ENCODE measurements around the gene PAMR1. TPM values are rescaled to one million over a fixed set of nuclear protein-coding genes. Genes with fewer than 3 reads are reported as not detected.

Gene PAMR1
- total RNA-seq, 4 donors from 2014 or later = 0.34 to 9.2 (median 3.8) TPM

DNA sequence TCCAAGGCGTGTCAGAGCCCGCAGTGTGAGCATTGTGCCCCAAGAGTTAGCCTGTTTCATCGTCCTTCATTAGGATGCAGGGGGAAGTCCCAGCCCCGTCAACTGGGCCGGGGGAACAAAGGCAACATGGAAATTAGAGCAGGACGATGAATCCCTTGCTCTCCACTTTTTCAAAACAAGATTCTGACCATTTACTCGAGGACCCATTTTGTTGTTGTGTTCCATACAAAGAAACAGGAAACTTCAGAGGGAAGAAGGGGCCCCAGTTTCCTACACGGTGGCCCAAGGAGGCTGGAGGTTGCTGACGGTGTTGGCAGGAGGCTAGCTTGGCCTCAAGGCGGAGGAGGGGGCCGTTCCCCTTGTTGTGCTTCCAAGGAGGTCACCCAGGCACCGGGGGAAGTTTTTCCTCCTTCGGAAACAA is 62.1 kb downstream of the PAMR1 start:
- Histone ChIP-seq H3K9me3 (no peaks in the 10 kb centered on the region), H3K4me1 (no peaks in the 10 kb centered on the region), H3K4me3 (no peak overlapping the region), H3K36me3 (no peaks in the 10 kb centered on the region), H3K27ac (no peak overlapping the region), H3K27me3 (peaks cover 0 to 2% (median 0%) of the 10 kb centered on the region in 4 donors)
- TF ChIP-seq, protein P1, sequence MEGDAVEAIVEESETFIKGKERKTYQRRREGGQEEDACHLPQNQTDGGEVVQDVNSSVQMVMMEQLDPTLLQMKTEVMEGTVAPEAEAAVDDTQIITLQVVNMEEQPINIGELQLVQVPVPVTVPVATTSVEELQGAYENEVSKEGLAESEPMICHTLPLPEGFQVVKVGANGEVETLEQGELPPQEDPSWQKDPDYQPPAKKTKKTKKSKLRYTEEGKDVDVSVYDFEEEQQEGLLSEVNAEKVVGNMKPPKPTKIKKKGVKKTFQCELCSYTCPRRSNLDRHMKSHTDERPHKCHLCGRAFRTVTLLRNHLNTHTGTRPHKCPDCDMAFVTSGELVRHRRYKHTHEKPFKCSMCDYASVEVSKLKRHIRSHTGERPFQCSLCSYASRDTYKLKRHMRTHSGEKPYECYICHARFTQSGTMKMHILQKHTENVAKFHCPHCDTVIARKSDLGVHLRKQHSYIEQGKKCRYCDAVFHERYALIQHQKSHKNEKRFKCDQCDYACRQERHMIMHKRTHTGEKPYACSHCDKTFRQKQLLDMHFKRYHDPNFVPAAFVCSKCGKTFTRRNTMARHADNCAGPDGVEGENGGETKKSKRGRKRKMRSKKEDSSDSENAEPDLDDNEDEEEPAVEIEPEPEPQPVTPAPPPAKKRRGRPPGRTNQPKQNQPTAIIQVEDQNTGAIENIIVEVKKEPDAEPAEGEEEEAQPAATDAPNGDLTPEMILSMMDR (IDR thresholded peaks at IDR 0.05) = no peak
- TF ChIP-seq POLR2A (IDR thresholded peaks at IDR 0.05) = no peak
- 56 to 68% methylated on average over 7 to 12 of the region's 13 CpGs for WGBS, 2 donors
- intact Hi-C loops (cut with DNase I) = no loop called here
- no peak for DNase-seq

- no peak overlapping the region for H3K4me3 ChIP-seq
- intact Hi-C loops (cut with DNase I) = no loop called here
- no peak for DNase-seq
- 69 to 83% methylated on average over 2 of the region's 2 CpGs for WGBS, 2 donors
- no peaks in the 10 kb centered on the region for H3K4me1 ChIP-seq
- no peak overlapping the region for H3K27ac ChIP-seq
- TF ChIP-seq, protein P1 (IDR thresholded peaks at IDR 0.05) = no peak
- no peak for TF ChIP-seq POLR2A (IDR thresholded peaks at IDR 0.05)
- no peaks in the 10 kb centered on the region for H3K9me3 ChIP-seq
- peaks cover 0 to 5% (median 0%) of the 10 kb centered on the region in 4 donors for H3K27me3 ChIP-seq
- H3K36me3 ChIP-seq = no peaks in the 10 kb centered on the region
Measured at GRCh38 chr11:35461917-35462538, 63.4 kb downstream of the PAMR1 start.

GRCh38 chr11:35459489-35459888 is 65.9 kb downstream of the PAMR1 start:
- 67 to 90% methylated on average over 1 of the region's 1 CpG for WGBS, 2 donors

DNA sequence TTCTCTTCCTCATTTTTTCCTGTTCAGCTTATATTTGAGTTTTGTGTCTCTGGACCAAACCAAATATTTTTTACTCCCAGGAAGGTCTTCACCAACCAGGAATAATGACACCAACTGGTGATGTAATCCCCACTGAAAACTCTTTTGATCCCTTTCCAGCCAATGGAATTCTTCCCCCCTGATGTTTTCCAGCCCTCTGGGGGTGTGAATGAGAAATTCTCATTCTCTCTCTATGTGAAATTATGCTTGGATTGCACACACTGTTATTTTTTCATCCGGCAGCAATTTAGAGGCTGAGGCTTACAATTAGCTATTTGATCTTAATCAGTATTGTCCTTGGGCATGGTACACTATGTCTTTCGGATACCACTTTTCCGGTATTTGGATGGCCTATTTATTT is 66.6 kb downstream of the PAMR1 start:
- intact Hi-C loops (cut with DNase I) = no loop called here
- no peak overlapping the region for H3K4me3 ChIP-seq
- no peaks in the 10 kb centered on the region for H3K36me3 ChIP-seq
- H3K4me1 ChIP-seq = no peaks in the 10 kb centered on the region
- no peak for TF ChIP-seq POLR2A (IDR thresholded peaks at IDR 0.05)
- TF ChIP-seq, protein P1 (IDR thresholded peaks at IDR 0.05) = no peak
- peaks cover 0 to 9% (median 0%) of the 10 kb centered on the region in 4 donors for H3K27me3 ChIP-seq
- 80 to 87% methylated on average over 3 of the region's 3 CpGs for WGBS, 2 donors
- no peak overlapping the region for H3K27ac ChIP-seq
- DNase-seq = no peak
- no peaks in the 10 kb centered on the region for H3K9me3 ChIP-seq

More at GRCh38 chr11:35459489-35459888, 65.9 kb downstream of the PAMR1 start:
- no peak for DNase-seq
- Histone ChIP-seq H3K9me3 (no peaks in the 10 kb centered on the region), H3K4me3 (no peak overlapping the region), H3K27ac (no peak overlapping the region), H3K27me3 (peaks cover 0 to 5% (median 0%) of the 10 kb centered on the region in 4 donors), H3K36me3 (no peaks in the 10 kb centered on the region), H3K4me1 (no peaks in the 10 kb centered on the region)
- TF ChIP-seq, protein P1 (IDR thresholded peaks at IDR 0.05) = no peak
- TF ChIP-seq POLR2A (IDR thresholded peaks at IDR 0.05) = no peak
- intact Hi-C loops (cut with DNase I) = no loop called here

GRCh38 chr11:35454362-35454761 is 71.1 kb downstream of the PAMR1 start:
- no peak for DNase-seq
- Histone ChIP-seq H3K4me3 (no peak overlapping the region), H3K36me3 (no peaks in the 10 kb centered on the region), H3K27me3 (peaks cover 0 to 11% (median 0%) of the 10 kb centered on the region in 4 donors), H3K27ac (no peak overlapping the region), H3K4me1 (no peaks in the 10 kb centered on the region), H3K9me3 (no peaks in the 10 kb centered on the region)
- TF ChIP-seq, protein P1 (IDR thresholded peaks at IDR 0.05) = no peak
- no peak for TF ChIP-seq POLR2A (IDR thresholded peaks at IDR 0.05)
- 60 to 64% methylated on average over 1 of the region's 1 CpG for WGBS, 2 donors
- intact Hi-C loops (cut with DNase I) = no loop called here
